ENCODE results near the gene NOX5. TPM values are rescaled to one million over a fixed set of nuclear protein-coding genes. Genes with fewer than 3 reads are reported as not detected.

NOX5 gene
- total and polyA plus RNA-seq, 10 of the 15 experiments (the other 5 are each of a cell fraction or from before 2014, with no cell fraction given) = not detected

DNA sequence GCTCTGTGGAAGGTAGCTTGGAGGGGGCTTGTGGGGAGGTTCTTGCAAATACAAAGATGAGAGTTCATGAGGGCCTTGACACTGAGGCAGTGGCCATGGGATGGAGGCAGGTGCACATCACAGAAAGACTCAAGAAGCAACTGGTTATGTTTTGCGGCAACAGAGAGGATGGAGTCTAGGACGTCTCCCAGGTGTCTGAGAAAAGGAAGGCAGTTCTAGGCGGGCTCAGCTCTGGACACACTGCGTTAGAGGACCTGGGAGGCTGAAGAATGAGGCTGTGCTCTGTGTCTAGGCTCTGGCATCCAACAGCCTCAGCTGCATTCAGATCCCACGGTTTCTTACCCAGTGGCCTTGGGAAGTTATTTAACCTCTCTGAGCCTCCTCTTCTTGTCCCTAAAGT, 23.5 kb downstream of the NOX5 start:
- FAIRE-seq = no peak
- POLR2A ChIA-PET = no interaction called here

More for the DNA sequence above, 23.5 kb downstream of the NOX5 start:
- Histone ChIP-seq H3K4me1 (ENCODE audit: control insufficient read depth, insufficient read depth, low read length) (no peaks in the 10 kb centered on the region), H4K20me1 (ENCODE audit: control insufficient read depth, insufficient read depth) (no peaks in the 10 kb centered on the region), H3K27ac (ENCODE audit: control insufficient read depth, insufficient read depth) (no peak overlapping the region), H3K9ac (ENCODE audit: control insufficient read depth, insufficient read depth, low read length) (no peak overlapping the region), H3K9me3 (replicated peaks; ENCODE audit: control insufficient read depth, insufficient read depth, low read length) (no peaks in the 10 kb centered on the region), H2AFZ (ENCODE audit: control insufficient read depth, low read depth, low read length) (no peak overlapping the region), H3K4me3 (no peak overlapping the region), H3K4me2 (ENCODE audit: control insufficient read depth, insufficient read depth) (no peak overlapping the region), H3K79me2 (ENCODE audit: control insufficient read depth, insufficient read depth, low read length) (no peaks in the 10 kb centered on the region), H3K27me3 (replicated peaks in 1 of 2; ENCODE audit: control insufficient read depth in 2 of 2, insufficient read depth in 2 of 2, low read length in 1 of 2) (peaks cover 0 to 2% of the 10 kb centered on the region in 2 experiments; a peak in 1 of 4 replicates), H3K36me3 (ENCODE audit: control insufficient read depth in 2 of 2, insufficient read depth in 2 of 2, low read length in 1 of 2) (no peaks in the 10 kb centered on the region)
- TF ChIP-seq WRNIP1 (IDR thresholded peaks at IDR 0.05; ENCODE audit: borderline replicate concordance, low read depth, low read length) = no peak
- TF ChIP-seq, protein P1, sequence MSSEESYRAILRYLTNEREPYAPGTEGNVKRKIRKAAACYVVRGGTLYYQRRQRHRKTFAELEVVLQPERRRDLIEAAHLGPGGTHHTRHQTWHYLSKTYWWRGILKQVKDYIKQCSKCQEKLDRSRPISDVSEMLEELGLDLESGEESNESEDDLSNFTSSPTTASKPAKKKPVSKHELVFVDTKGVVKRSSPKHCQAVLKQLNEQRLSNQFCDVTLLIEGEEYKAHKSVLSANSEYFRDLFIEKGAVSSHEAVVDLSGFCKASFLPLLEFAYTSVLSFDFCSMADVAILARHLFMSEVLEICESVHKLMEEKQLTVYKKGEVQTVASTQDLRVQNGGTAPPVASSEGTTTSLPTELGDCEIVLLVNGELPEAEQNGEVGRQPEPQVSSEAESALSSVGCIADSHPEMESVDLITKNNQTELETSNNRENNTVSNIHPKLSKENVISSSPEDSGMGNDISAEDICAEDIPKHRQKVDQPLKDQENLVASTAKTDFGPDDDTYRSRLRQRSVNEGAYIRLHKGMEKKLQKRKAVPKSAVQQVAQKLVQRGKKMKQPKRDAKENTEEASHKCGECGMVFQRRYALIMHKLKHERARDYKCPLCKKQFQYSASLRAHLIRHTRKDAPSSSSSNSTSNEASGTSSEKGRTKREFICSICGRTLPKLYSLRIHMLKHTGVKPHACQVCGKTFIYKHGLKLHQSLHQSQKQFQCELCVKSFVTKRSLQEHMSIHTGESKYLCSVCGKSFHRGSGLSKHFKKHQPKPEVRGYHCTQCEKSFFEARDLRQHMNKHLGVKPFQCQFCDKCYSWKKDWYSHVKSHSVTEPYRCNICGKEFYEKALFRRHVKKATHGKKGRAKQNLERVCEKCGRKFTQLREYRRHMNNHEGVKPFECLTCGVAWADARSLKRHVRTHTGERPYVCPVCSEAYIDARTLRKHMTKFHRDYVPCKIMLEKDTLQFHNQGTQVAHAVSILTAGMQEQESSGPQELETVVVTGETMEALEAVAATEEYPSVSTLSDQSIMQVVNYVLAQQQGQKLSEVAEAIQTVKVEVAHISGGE (CRISPR knock-in tag; IDR thresholded peaks at IDR 0.05) = no peak
- no peak for TF ChIP-seq GABPA (IDR thresholded peaks at IDR 0.05; ENCODE audit: low read depth)
- TF ChIP-seq, protein P2, sequence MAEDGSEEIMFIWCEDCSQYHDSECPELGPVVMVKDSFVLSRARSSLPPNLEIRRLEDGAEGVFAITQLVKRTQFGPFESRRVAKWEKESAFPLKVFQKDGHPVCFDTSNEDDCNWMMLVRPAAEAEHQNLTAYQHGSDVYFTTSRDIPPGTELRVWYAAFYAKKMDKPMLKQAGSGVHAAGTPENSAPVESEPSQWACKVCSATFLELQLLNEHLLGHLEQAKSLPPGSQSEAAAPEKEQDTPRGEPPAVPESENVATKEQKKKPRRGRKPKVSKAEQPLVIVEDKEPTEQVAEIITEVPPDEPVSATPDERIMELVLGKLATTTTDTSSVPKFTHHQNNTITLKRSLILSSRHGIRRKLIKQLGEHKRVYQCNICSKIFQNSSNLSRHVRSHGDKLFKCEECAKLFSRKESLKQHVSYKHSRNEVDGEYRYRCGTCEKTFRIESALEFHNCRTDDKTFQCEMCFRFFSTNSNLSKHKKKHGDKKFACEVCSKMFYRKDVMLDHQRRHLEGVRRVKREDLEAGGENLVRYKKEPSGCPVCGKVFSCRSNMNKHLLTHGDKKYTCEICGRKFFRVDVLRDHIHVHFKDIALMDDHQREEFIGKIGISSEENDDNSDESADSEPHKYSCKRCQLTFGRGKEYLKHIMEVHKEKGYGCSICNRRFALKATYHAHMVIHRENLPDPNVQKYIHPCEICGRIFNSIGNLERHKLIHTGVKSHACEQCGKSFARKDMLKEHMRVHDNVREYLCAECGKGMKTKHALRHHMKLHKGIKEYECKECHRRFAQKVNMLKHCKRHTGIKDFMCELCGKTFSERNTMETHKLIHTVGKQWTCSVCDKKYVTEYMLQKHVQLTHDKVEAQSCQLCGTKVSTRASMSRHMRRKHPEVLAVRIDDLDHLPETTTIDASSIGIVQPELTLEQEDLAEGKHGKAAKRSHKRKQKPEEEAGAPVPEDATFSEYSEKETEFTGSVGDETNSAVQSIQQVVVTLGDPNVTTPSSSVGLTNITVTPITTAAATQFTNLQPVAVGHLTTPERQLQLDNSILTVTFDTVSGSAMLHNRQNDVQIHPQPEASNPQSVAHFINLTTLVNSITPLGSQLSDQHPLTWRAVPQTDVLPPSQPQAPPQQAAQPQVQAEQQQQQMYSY (CRISPR knock-in tag; IDR thresholded peaks at IDR 0.05) = no peak
- no peak for TF ChIP-seq NRF1 (conservative IDR thresholded peaks at IDR 0.05; ENCODE audit: low read depth, low read length)
- no peak for TF ChIP-seq EED (IDR thresholded peaks at IDR 0.05; ENCODE audit: low read depth)
- TF ChIP-seq POLR2AphosphoS5 (IDR thresholded peaks at IDR 0.05; ENCODE audit: low read length) = no peak
- no peak for TF ChIP-seq LARP7 (IDR thresholded peaks at IDR 0.05)
- TF ChIP-seq HCFC1 (IDR thresholded peaks at IDR 0.05; ENCODE audit: low read length) = no peak
- no peak for TF ChIP-seq MTA2 (IDR thresholded peaks at IDR 0.05; ENCODE audit: low read depth)
- no peak for TF ChIP-seq CREM (IDR thresholded peaks at IDR 0.05; ENCODE audit: low read depth)
- DNase-seq (ENCODE audit: low read depth, low spot score) = no peak
- ChIA-PET CTCF (interaction anchor here (1.1 to 4.6 kb wide), 2 partner anchors 15 to 357 kb away, joined by 3 to 25 read pairs; no protein-coding TSS in a partner anchor), SMC1A (ENCODE audit: uncharacterized antibody, unreplicated experiment) (no interaction called here), RAD21 (ENCODE audit: unreplicated experiment) (no interaction called here)
- no TSS peak for BruUV-seq (replicated peaks)
- WGBS (ENCODE audit: insufficient coverage, insufficient replicate concordance, low lambda C conversion rate, missing lambda C conversion rate) = 19% methylated on average over 5 of the region's 5 CpGs
- intact Hi-C loops (cut with micrococcal nuclease; ENCODE audit: unreplicated experiment) = loop anchor here (5.0 kb wide), 1 partner anchor 354 kb away; no protein-coding TSS in a partner anchor
- ATAC-seq = no peak
- in situ Hi-C loops (cut with MboI) = no loop called here
